Activated T-helper 17 cell treated with anti-CD3 and anti-CD28 coated beads, Interleukin-2, amount 50 U/mL, for 72 hours (primary cell): ENCODE results near the gene NME3. TPM values are rescaled to one million over a fixed set of nuclear protein-coding genes. Genes with fewer than 3 reads are reported as not detected.
"Not testable (repeated sequence)": the region's sequence is repeated elsewhere in the genome, so short reads cannot be mapped to it uniquely, and the experiment has no call there.

Source experiments
- ATAC-seq: fragments of 150-1000 bp; cut with Tn5 transposase; replicated peaks from 2 replicates; pipeline ENCODE4 v1.10.0; 2021; ENCODE audit warnings: mild to moderate bottlenecking, moderate library complexity
- H3K27ac Mint-ChIP-seq: one replicate; pipeline ENCODE4 v1.8.0; 2022; ENCODE audit warnings: mixed read lengths
- H3K27me3 Mint-ChIP-seq: one replicate; pipeline ENCODE4 v1.8.0; 2022; ENCODE audit warnings: mixed read lengths
- H3K36me3 Mint-ChIP-seq: one replicate; pipeline ENCODE4 v1.8.0; 2022; ENCODE audit warnings: low read depth, mild to moderate bottlenecking, mixed read lengths
- H3K4me1 Mint-ChIP-seq: one replicate; pipeline ENCODE4 v1.8.0; 2022; ENCODE audit warnings: mixed read lengths
- H3K4me3 Mint-ChIP-seq: one replicate; pipeline ENCODE4 v1.8.0; 2022; ENCODE audit warnings: mild to moderate bottlenecking, mixed read lengths
- H3K9me3 Mint-ChIP-seq: one replicate; pipeline ENCODE4 v1.8.0; 2022; ENCODE audit warnings: mixed read lengths
- total RNA-seq, 2 donors: library from RNA; stranded (reverse); gene quantifications; one replicate each; pipeline ENCODE4 v1.2.3, GENCODE V29; 2022

Gene NME3
- total RNA-seq, 2 donors from 2014 or later: 39.3 to 39.9 TPM

GRCh38 chr16:1745900-1746692 is 25.2 kb downstream of the NME3 start:
- no peaks in the 10 kb centered on the region for H3K4me1 Mint-ChIP-seq
- H3K27ac Mint-ChIP-seq: no peak overlapping the region
- H3K27me3 Mint-ChIP-seq: no peaks in the 10 kb centered on the region
- no peak for ATAC-seq
- no peak overlapping the region for H3K4me3 Mint-ChIP-seq
- no peaks in the 10 kb centered on the region for H3K9me3 Mint-ChIP-seq
- peaks cover 30% of the 10 kb centered on the region for H3K36me3 Mint-ChIP-seq

- no peaks in the 10 kb centered on the region for H3K9me3 Mint-ChIP-seq
- no peaks in the 10 kb centered on the region for H3K27me3 Mint-ChIP-seq
- H3K27ac Mint-ChIP-seq: no peak overlapping the region
- H3K36me3 Mint-ChIP-seq: peaks cover 30% of the 10 kb centered on the region
- no peak overlapping the region for H3K4me3 Mint-ChIP-seq
- no peaks in the 10 kb centered on the region for H3K4me1 Mint-ChIP-seq
- ATAC-seq: no peak
These were observed 26.0 kb downstream of the NME3 start for GRCh38 chr16:1745181-1745899.

- ATAC-seq: no peak
- Mint-ChIP-seq H3K4me1 (no peaks in the 10 kb centered on the region), H3K27ac (no peak overlapping the region), H3K36me3 (peaks cover 30% of the 10 kb centered on the region), H3K27me3 (no peaks in the 10 kb centered on the region), H3K4me3 (no peak overlapping the region), H3K9me3 (no peaks in the 10 kb centered on the region)
These were observed 27.0 kb downstream of the NME3 start for GRCh38 chr16:1744338-1744840.

- no peaks in the 10 kb centered on the region for H3K27me3 Mint-ChIP-seq
- peaks cover 23% of the 10 kb centered on the region for H3K36me3 Mint-ChIP-seq
- no peak overlapping the region for H3K27ac Mint-ChIP-seq
- ATAC-seq: no peak
- no peaks in the 10 kb centered on the region for H3K9me3 Mint-ChIP-seq
- H3K4me1 Mint-ChIP-seq: no peaks in the 10 kb centered on the region
- H3K4me3 Mint-ChIP-seq: no peak overlapping the region
These were observed 27.7 kb downstream of the NME3 start for GRCh38 chr16:1743376-1744337.

GRCh38 chr16:1741553-1742165 is 29.7 kb downstream of the NME3 start:
- ATAC-seq: no peak
- no peaks in the 10 kb centered on the region for H3K4me1 Mint-ChIP-seq
- no peak overlapping the region for H3K4me3 Mint-ChIP-seq
- no peaks in the 10 kb centered on the region for H3K9me3 Mint-ChIP-seq
- peaks cover 20% of the 10 kb centered on the region for H3K36me3 Mint-ChIP-seq
- no peaks in the 10 kb centered on the region for H3K27me3 Mint-ChIP-seq
- H3K27ac Mint-ChIP-seq: no peak overlapping the region

GRCh38 chr16:1740781-1741490 is 30.4 kb downstream of the NME3 start:
- Mint-ChIP-seq H3K4me3 (no peak overlapping the region), H3K4me1 (no peaks in the 10 kb centered on the region), H3K9me3 (no peaks in the 10 kb centered on the region), H3K36me3 (peaks cover 18% of the 10 kb centered on the region), H3K27me3 (no peaks in the 10 kb centered on the region), H3K27ac (no peak overlapping the region)
- ATAC-seq: no peak

- Mint-ChIP-seq H3K36me3 (peaks cover 11% of the 10 kb centered on the region), H3K27me3 (no peaks in the 10 kb centered on the region), H3K4me1 (no peaks in the 10 kb centered on the region), H3K27ac (no peak overlapping the region), H3K4me3 (no peak overlapping the region), H3K9me3 (no peaks in the 10 kb centered on the region)
- ATAC-seq: no peak
These were observed 31.1 kb downstream of the NME3 start for GRCh38 chr16:1740234-1740633.

- H3K36me3 Mint-ChIP-seq: peaks cover 14% of the 10 kb centered on the region
- no peaks in the 10 kb centered on the region for H3K4me1 Mint-ChIP-seq
- no peak overlapping the region for H3K27ac Mint-ChIP-seq
- no peaks in the 10 kb centered on the region for H3K27me3 Mint-ChIP-seq
- H3K4me3 Mint-ChIP-seq: no peak overlapping the region
- no peaks in the 10 kb centered on the region for H3K9me3 Mint-ChIP-seq
- ATAC-seq: no peak
These were observed 36.5 kb downstream of the NME3 start for GRCh38 chr16:1734816-1735215.

- Mint-ChIP-seq H3K9me3 (no peaks in the 10 kb centered on the region), H3K27ac (no peak overlapping the region), H3K4me3 (no peak overlapping the region), H3K4me1 (no peaks in the 10 kb centered on the region), H3K27me3 (no peaks in the 10 kb centered on the region), H3K36me3 (peaks cover 17% of the 10 kb centered on the region)
- no peak for ATAC-seq
These were observed 37.2 kb downstream of the NME3 start for GRCh38 chr16:1734123-1734522.

GRCh38 chr16:1732551-1732987 is 38.8 kb downstream of the NME3 start:
- H3K27me3 Mint-ChIP-seq, H3K4me1 Mint-ChIP-seq, H3K27ac Mint-ChIP-seq, H3K9me3 Mint-ChIP-seq, ATAC-seq, H3K4me3 Mint-ChIP-seq: not testable (repeated sequence)
- peaks cover 24% of the 10 kb centered on the region for H3K36me3 Mint-ChIP-seq

- H3K27ac Mint-ChIP-seq: no peak overlapping the region
- ATAC-seq: no peak
- H3K4me3 Mint-ChIP-seq: no peak overlapping the region
- no peaks in the 10 kb centered on the region for H3K9me3 Mint-ChIP-seq
- H3K36me3 Mint-ChIP-seq: peaks cover 29% of the 10 kb centered on the region
- H3K4me1 Mint-ChIP-seq: peaks cover 4% of the 10 kb centered on the region
- H3K27me3 Mint-ChIP-seq: no peaks in the 10 kb centered on the region
These were observed 39.3 kb downstream of the NME3 start for GRCh38 chr16:1732071-1732470.

- Mint-ChIP-seq H3K36me3 (peaks cover 34% of the 10 kb centered on the region), H3K9me3 (no peaks in the 10 kb centered on the region), H3K27me3 (no peaks in the 10 kb centered on the region), H3K27ac (no peak overlapping the region), H3K4me1 (peaks cover 8% of the 10 kb centered on the region), H3K4me3 (no peak overlapping the region)
- no peak for ATAC-seq
These were observed 39.7 kb downstream of the NME3 start for GRCh38 chr16:1731603-1732002.

- no peak overlapping the region for H3K4me3 Mint-ChIP-seq
- no peak overlapping the region for H3K27ac Mint-ChIP-seq
- H3K4me1 Mint-ChIP-seq: peaks cover 8% of the 10 kb centered on the region
- peaks cover 38% of the 10 kb centered on the region for H3K36me3 Mint-ChIP-seq
- no peaks in the 10 kb centered on the region for H3K9me3 Mint-ChIP-seq
- no peaks in the 10 kb centered on the region for H3K27me3 Mint-ChIP-seq
- no peak for ATAC-seq
These were observed 40.3 kb downstream of the NME3 start for GRCh38 chr16:1731073-1731472.
